NT2/D1 (cell line): Measurements from ENCODE around the gene HS6ST2.

Experiments
- SUZ12 ChIP-seq: IDR thresholded peaks from 2 replicates; pipeline ENCODE4 v1.6.1; 2011; ENCODE audit not compliant: insufficient read length, insufficient read depth; ENCODE audit errors: extremely low read depth
- ZNF274 ChIP-seq: IDR thresholded peaks from 2 replicates; pipeline ENCODE4 v1.6.1; 2011; ENCODE audit warnings: mild to moderate bottlenecking, low read depth, low read length

DNA sequence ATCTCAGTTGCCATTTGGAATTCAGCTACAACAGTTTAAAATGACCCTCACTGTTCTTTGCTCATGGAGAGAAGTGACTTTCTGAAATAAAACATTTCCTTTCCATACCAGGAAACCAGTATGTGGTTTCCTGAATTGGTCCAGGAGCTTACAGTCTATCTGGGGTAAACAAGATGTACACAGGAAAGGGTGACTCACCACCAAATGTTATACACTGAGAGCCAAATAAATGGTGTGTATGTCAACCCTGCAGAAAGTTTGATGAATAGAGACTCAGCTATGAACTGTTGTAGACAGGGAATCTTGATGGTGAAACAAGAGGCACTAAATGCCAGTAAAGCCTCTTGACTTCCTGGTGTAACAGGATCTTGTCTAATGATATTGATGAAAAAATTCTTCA lies 100.4 kb downstream of the HS6ST2 start:
- TF ChIP-seq SUZ12 (no peak), ZNF274 (no peak)
